OCI-LY1 (cell line): ENCODE data around the gene AGFG2.

ENCODE experiments used
- H2AFZ ChIP-seq: fragments of 200-600 bp; sonication (generic), shearing (Covaris generic); 2 replicates; pipeline ENCODE4 v1.6.0; 2014; ENCODE audit warnings: antibody characterized with exemption, mild to moderate bottlenecking, low read length
- H3F3A ChIP-seq: fragments of 200-600 bp; sonication (generic), shearing (Covaris generic); 2 replicates; pipeline ENCODE4 v1.6.0; 2014; ENCODE audit warnings: mild to moderate bottlenecking, antibody characterized with exemption, low read length, moderate library complexity; ENCODE audit not compliant: insufficient read depth
- H3K27ac ChIP-seq: fragments of 200-600 bp; sonication (generic); 2 replicates; pipeline ENCODE4 v1.5.1; 2014; ENCODE audit warnings: low read length, mixed run types, mild to moderate bottlenecking, low read depth; ENCODE audit not compliant: poor library complexity, severe bottlenecking
- H3K27me3 ChIP-seq: fragments of 200-600 bp; sonication (generic); 2 replicates; pipeline ENCODE4 v1.6.0; 2014; ENCODE audit warnings: antibody characterized with exemption, mild to moderate bottlenecking, low read length, moderate library complexity; ENCODE audit not compliant: insufficient read depth
- H3K36me3 ChIP-seq: fragments of 200-600 bp; sonication (generic); 2 replicates; pipeline ENCODE4 v1.6.1; 2014; ENCODE audit warnings: mild to moderate bottlenecking, antibody characterized with exemption, low read length, moderate library complexity, mixed read lengths; ENCODE audit not compliant: insufficient read depth
- H3K4me1 ChIP-seq: fragments of 200-600 bp; sonication (generic); 2 replicates; pipeline ENCODE4 v1.5.1; 2014; ENCODE audit warnings: mild to moderate bottlenecking, low read length, moderate library complexity; ENCODE audit not compliant: insufficient read depth, severe bottlenecking
- H3K4me2 ChIP-seq: fragments of 200-600 bp; sonication (generic), shearing (Covaris generic); 2 replicates; pipeline ENCODE4 v1.6.1; 2014; ENCODE audit warnings: low read length
- H3K4me3 ChIP-seq: fragments of 200-600 bp; sonication (generic); 2 replicates; pipeline ENCODE4 v1.5.1; 2014; ENCODE audit warnings: low read length, low read depth, mild to moderate bottlenecking, mixed read lengths; ENCODE audit not compliant: poor library complexity, severe bottlenecking
- H3K79me2 ChIP-seq: fragments of 200-600 bp; shearing (Covaris generic); 2 replicates; pipeline ENCODE4 v1.6.1; 2016; ENCODE audit warnings: mixed run types, low read length, mixed read lengths; ENCODE audit not compliant: insufficient read depth
- H3K9ac ChIP-seq: fragments of 200-600 bp; sonication (generic), shearing (Covaris generic); 2 replicates; pipeline ENCODE4 v1.6.1; 2014; ENCODE audit warnings: mild to moderate bottlenecking, low read length, mixed read lengths
- H3K9me2 ChIP-seq: fragments of 200-600 bp; sonication (generic), shearing (Covaris generic); 2 replicates; pipeline ENCODE4 v1.6.1; 2014; ENCODE audit warnings: low read depth, mild to moderate bottlenecking, low read length, mixed read lengths
- H3K9me3 ChIP-seq: fragments of 200-600 bp; shearing (Covaris generic); 2 replicates; pipeline ENCODE4 v1.6.1; 2014; ENCODE audit warnings: low read length, mixed read lengths
- H4K20me1 ChIP-seq: fragments of 200-600 bp; sonication (generic), shearing (Covaris generic); 2 replicates; pipeline ENCODE4 v1.6.0; 2016; ENCODE audit warnings: mild to moderate bottlenecking, low read length; ENCODE audit not compliant: insufficient read depth
- CTCF ChIP-seq: fragments of 200-600 bp; sonication (generic), shearing (Covaris generic); IDR thresholded peaks from 2 replicates; pipeline ENCODE4 v1.5.1; 2017; ENCODE audit warnings: mild to moderate bottlenecking, antibody characterized with exemption, low read length, moderate library complexity, mixed read lengths
- EZH2 ChIP-seq: fragments of 200-600 bp; sonication (generic), shearing (Covaris generic); IDR thresholded peaks from 2 replicates; pipeline ENCODE4 v1.8.0; 2017; ENCODE audit warnings: borderline replicate concordance, mixed run types, mild to moderate bottlenecking, antibody characterized with exemption, low read length, moderate library complexity, mixed read lengths

The AGFG2 gene

DNA sequence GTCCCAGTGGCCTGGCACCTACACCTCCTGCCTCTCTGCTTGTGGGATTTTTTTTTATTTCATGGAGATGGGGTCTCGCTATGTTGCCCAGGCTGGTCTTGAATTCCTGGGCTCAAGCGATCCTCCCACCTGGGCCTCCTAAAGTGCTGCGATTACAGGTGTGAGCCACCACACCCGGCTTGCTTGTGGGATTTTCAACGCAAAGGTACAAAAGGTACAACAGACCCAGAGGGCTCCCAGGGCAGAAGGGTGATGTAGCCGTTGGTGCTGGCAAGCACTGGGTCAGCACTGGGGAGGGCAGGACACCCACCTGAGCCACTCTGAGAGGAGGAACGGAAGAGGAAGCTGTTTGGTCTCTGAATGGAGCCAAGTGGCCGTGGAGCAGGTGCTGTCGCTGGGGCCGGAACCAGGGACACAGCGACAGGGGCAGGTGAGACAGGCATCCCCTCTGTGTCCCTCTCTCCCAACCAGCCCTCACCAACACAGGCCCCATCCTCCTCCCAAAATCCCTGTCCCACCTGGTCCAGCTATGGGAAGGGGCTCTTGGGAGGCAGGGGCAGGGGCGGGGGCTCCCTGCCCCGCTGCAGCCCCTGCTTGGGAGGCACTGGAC, 37.5 kb downstream of the AGFG2 start:
- Histone ChIP-seq H3K9me2 (no peaks in the 10 kb centered on the region), H3K9ac (no peak overlapping the region), H3K4me3 (no peak overlapping the region), H3K4me1 (peaks cover 5% of the 10 kb centered on the region), H3F3A (no peaks in the 10 kb centered on the region), H3K9me3 (no peaks in the 10 kb centered on the region), H2AFZ (no peak overlapping the region), H3K27me3 (no peaks in the 10 kb centered on the region), H4K20me1 (no peaks in the 10 kb centered on the region), H3K4me2 (no peak overlapping the region), H3K79me2 (no peaks in the 10 kb centered on the region), H3K36me3 (peaks cover 79% of the 10 kb centered on the region), H3K27ac (no peak overlapping the region)
- no peak for TF ChIP-seq CTCF
- no peak for TF ChIP-seq EZH2

DNA sequence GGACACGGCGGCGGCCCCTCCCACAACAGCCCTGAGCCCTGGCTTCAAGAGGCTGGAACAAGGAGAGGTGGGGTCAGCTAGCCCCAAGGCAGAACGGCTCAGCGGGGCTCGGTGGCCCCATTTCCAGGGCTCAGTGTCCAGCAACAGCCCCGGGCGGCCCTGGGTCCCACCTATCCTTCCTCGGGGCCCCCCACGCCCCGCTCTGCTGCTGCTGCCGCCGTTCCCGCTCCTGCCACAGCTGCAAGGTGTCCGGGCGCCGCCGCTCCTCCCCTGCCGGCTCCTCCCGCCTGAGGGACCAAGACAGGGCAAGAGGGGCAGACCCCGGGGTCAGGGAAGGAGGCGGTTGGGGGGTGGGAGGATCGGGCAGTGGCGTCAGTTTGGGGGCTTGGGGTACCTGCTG, 38.1 kb downstream of the AGFG2 start:
- H3K79me2 ChIP-seq = no peaks in the 10 kb centered on the region
- H3K4me3 ChIP-seq = no peak overlapping the region
- H3K27ac ChIP-seq = no peak overlapping the region
- H3F3A ChIP-seq = no peaks in the 10 kb centered on the region
- H3K9me2 ChIP-seq = no peaks in the 10 kb centered on the region
- no peak overlapping the region for H3K9ac ChIP-seq
- no peaks in the 10 kb centered on the region for H3K4me1 ChIP-seq
- TF ChIP-seq EZH2 (no peak), CTCF (no peak)
- H3K36me3 ChIP-seq = peaks cover 85% of the 10 kb centered on the region
- H3K27me3 ChIP-seq = no peaks in the 10 kb centered on the region
- no peak overlapping the region for H2AFZ ChIP-seq
- H3K4me2 ChIP-seq = no peak overlapping the region
- no peaks in the 10 kb centered on the region for H4K20me1 ChIP-seq
- no peaks in the 10 kb centered on the region for H3K9me3 ChIP-seq

- H3K79me2 ChIP-seq = no peaks in the 10 kb centered on the region
- no peak overlapping the region for H3K4me3 ChIP-seq
- no peaks in the 10 kb centered on the region for H4K20me1 ChIP-seq
- H3K27me3 ChIP-seq = no peaks in the 10 kb centered on the region
- H3K4me1 ChIP-seq = no peaks in the 10 kb centered on the region
- TF ChIP-seq CTCF (no peak), EZH2 (no peak)
- H3F3A ChIP-seq = no peaks in the 10 kb centered on the region
- H3K36me3 ChIP-seq = peaks cover 87% of the 10 kb centered on the region
- H3K9me2 ChIP-seq = no peaks in the 10 kb centered on the region
- H3K27ac ChIP-seq = no peak overlapping the region
- H3K9ac ChIP-seq = no peak overlapping the region
- no peaks in the 10 kb centered on the region for H3K9me3 ChIP-seq
- H2AFZ ChIP-seq = no peak overlapping the region
- H3K4me2 ChIP-seq = no peak overlapping the region
Observed at GRCh38 chr7:100577507-100577906, 38.5 kb downstream of the AGFG2 start.
